SU-DHL-6 (cell line): ENCODE measurements around the gene GNG8.

Experiments used
- H2AFZ ChIP-seq: fragments of 200-600 bp; sonication (generic); 2 replicates; pipeline ENCODE4 v1.6.1; 2014; ENCODE audit warnings: low read depth, mild to moderate bottlenecking, moderate library complexity, mixed read lengths, antibody characterized with exemption, low read length; ENCODE audit not compliant: severe bottlenecking
- H3F3A ChIP-seq: fragments of 200-600 bp; shearing (Covaris generic); 2 replicates; pipeline ENCODE4 v1.6.0; 2016; ENCODE audit warnings: antibody characterized with exemption, mild to moderate bottlenecking; ENCODE audit not compliant: insufficient read depth
- H3K27ac ChIP-seq: fragments of 200-600 bp; sonication (generic); 2 replicates; pipeline ENCODE4 v1.5.1; 2016; ENCODE audit warnings: low read depth, mild to moderate bottlenecking, low read length, moderate library complexity, mixed read lengths
- H3K27me3 ChIP-seq: fragments of 200-600 bp; sonication (generic), shearing (Covaris generic); 2 replicates; pipeline ENCODE4 v1.6.0; 2014; ENCODE audit warnings: mild to moderate bottlenecking, low read length
- H3K36me3 ChIP-seq: fragments of 200-600 bp; sonication (generic); 2 replicates; pipeline ENCODE4 v1.6.1; 2014; ENCODE audit warnings: mild to moderate bottlenecking, low read length, mixed read lengths
- H3K4me2 ChIP-seq: fragments of 300-600, 200-600 bp; shearing (Covaris generic), sonication (generic); 2 replicates; pipeline ENCODE4 v1.6.0; 2014; ENCODE audit warnings: low read length, low read depth, mild to moderate bottlenecking; ENCODE audit not compliant: poor library complexity, severe bottlenecking
- H3K4me3 ChIP-seq: fragments of 200-600 bp; sonication (generic); 2 replicates; pipeline ENCODE4 v1.5.1; 2014; ENCODE audit warnings: antibody characterized with exemption, low read length, mild to moderate bottlenecking, mixed read lengths; ENCODE audit not compliant: insufficient read depth, poor library complexity, severe bottlenecking
- H3K79me2 ChIP-seq: fragments of 200-600 bp; sonication (generic); 2 replicates; pipeline ENCODE4 v1.6.1; 2014; ENCODE audit warnings: mild to moderate bottlenecking, low read length, moderate library complexity; ENCODE audit not compliant: insufficient read depth
- H3K9ac ChIP-seq: fragments of 200-600 bp; sonication (generic); 2 replicates; pipeline ENCODE4 v1.7.0; 2014; ENCODE audit warnings: mild to moderate bottlenecking, low read length
- H3K9me2 ChIP-seq: fragments of 200-600 bp; sonication (generic); replicated peaks from 2 replicates; pipeline ENCODE4 v1.6.1; 2014; ENCODE audit warnings: low read length; ENCODE audit not compliant: insufficient read depth
- H3K9me3 ChIP-seq: fragments of 200-600 bp; sonication (generic); 2 replicates; pipeline ENCODE4 v1.6.1; 2014; ENCODE audit warnings: low read length, mixed read lengths; ENCODE audit not compliant: insufficient read depth
- H4K20me1 ChIP-seq: fragments of 200-600 bp; sonication (generic); 2 replicates; pipeline ENCODE4 v1.6.1; 2014; ENCODE audit warnings: low read depth, mild to moderate bottlenecking, antibody characterized with exemption, low read length, moderate library complexity, mixed read lengths
- CTCF ChIP-seq: fragments of 200-600 bp; sonication (generic); IDR thresholded peaks from one replicate; pipeline ENCODE4 v1.5.1; 2017; ENCODE audit warnings: antibody characterized with exemption, mild to moderate bottlenecking, low read length, moderate library complexity; ENCODE audit not compliant: insufficient read depth, poor library complexity, severe bottlenecking
- EZH2phosphoT487 ChIP-seq: fragments of 200-600 bp; sonication (generic), shearing (Covaris generic); conservative IDR thresholded peaks from 2 replicates; pipeline ENCODE4 v1.6.1; 2018; ENCODE audit warnings: mild to moderate bottlenecking, antibody characterized with exemption, low read length, moderate library complexity, mixed read lengths

Gene GNG8

GRCh38 chr19:46633130-46633529 lies 2.9 kb downstream of the GNG8 start:
- Histone ChIP-seq H3K9me2 (no peaks in the 10 kb centered on the region), H3K9me3 (no peaks in the 10 kb centered on the region), H3K36me3 (no peaks in the 10 kb centered on the region), H3K79me2 (no peaks in the 10 kb centered on the region), H2AFZ (no peak overlapping the region), H3K27ac (no peak overlapping the region), H4K20me1 (no peaks in the 10 kb centered on the region), H3F3A (no peaks in the 10 kb centered on the region), H3K4me3 (no peak overlapping the region), H3K4me2 (peak overlapping the region; percentile 36), H3K27me3 (no peaks in the 10 kb centered on the region), H3K9ac (no peak overlapping the region)
- TF ChIP-seq CTCF (no peak), EZH2phosphoT487 (no peak)

GRCh38 chr19:46631481-46631880 lies 4.5 kb downstream of the GNG8 start:
- Histone ChIP-seq H3K9me2 (no peaks in the 10 kb centered on the region), H3K4me3 (no peak overlapping the region), H3K4me2 (no peak overlapping the region), H3K79me2 (no peaks in the 10 kb centered on the region), H2AFZ (no peak overlapping the region), H3K36me3 (no peaks in the 10 kb centered on the region), H3K9me3 (no peaks in the 10 kb centered on the region), H3F3A (no peaks in the 10 kb centered on the region), H3K9ac (no peak overlapping the region), H4K20me1 (no peaks in the 10 kb centered on the region), H3K27me3 (no peaks in the 10 kb centered on the region), H3K27ac (no peak overlapping the region)
- TF ChIP-seq CTCF (no peak), EZH2phosphoT487 (no peak)

- Histone ChIP-seq H3K9ac (no peak overlapping the region), H4K20me1 (no peaks in the 10 kb centered on the region), H3K27ac (no peak overlapping the region), H3K4me2 (no peak overlapping the region), H2AFZ (no peak overlapping the region), H3K4me3 (no peak overlapping the region), H3K27me3 (no peaks in the 10 kb centered on the region), H3K79me2 (no peaks in the 10 kb centered on the region), H3K9me3 (no peaks in the 10 kb centered on the region), H3F3A (no peaks in the 10 kb centered on the region), H3K36me3 (no peaks in the 10 kb centered on the region), H3K9me2 (no peaks in the 10 kb centered on the region)
- TF ChIP-seq EZH2phosphoT487: no peak
- no peak for TF ChIP-seq CTCF
Observed at GRCh38 chr19:46630586-46631205, 5.3 kb downstream of the GNG8 start.
